Adrenal gland (tissue), 12 donors: Measurements from ENCODE around the gene KCNF1. TPM values are rescaled to one million over a fixed set of nuclear protein-coding genes. Genes with fewer than 3 reads are reported as not detected.

Source experiments
- DNase-seq, 7 donors: peaks; one replicate each; pipeline ENCODE4 v3.0.0-alpha.2; 2019 to 2020
- H3K27ac ChIP-seq, 5 donors: fragments of 200-600 bp; sonication (generic) in 4 of 5; 1 replicate in 3 of 5; 2 replicates in 2 of 5; pipeline versions ENCODE4 v1.5.1 to v1.8.0; 2016 to 2020; ENCODE audit warnings: mild to moderate bottlenecking in 1 of 5
- H3K27me3 ChIP-seq: fragments of 200-600 bp; 2 replicates; pipeline ENCODE4 v1.8.0; 2021
- H3K36me3 ChIP-seq, 2 donors: fragments of 200-600 bp; replicated peaks in 1 of 2; 1 replicate in 1 of 2; 2 replicates in 1 of 2; pipeline versions ENCODE4 v1.5.1 to v1.8.0; 2018 to 2022
- H3K4me1 ChIP-seq, 2 donors: fragments of 200-600 bp; replicated peaks in 1 of 2; 1 replicate in 1 of 2; 2 replicates in 1 of 2; pipeline versions ENCODE4 v1.5.1 to v1.8.0; 2018 to 2021
- H3K4me3 ChIP-seq, 4 donors: fragments of 200-600 bp; sonication (generic) in 3 of 4; one replicate each; pipeline ENCODE4 v1.5.1; 2016 to 2018
- H3K9me3 ChIP-seq, 3 donors: fragments of 200-600 bp; sonication (generic) in 1 of 3; replicated peaks in 1 of 3; 1 replicate in 2 of 3; 2 replicates in 1 of 3; pipeline versions ENCODE4 v1.5.1 to v1.8.0; 2016 to 2021
- CTCF ChIP-seq, 6 experiments: fragments of 450-650 bp in 4 of 6; fragments of 200-600 bp in 2 of 6; sonication (generic) in 1 of 6; IDR thresholded peaks; 1 replicate in 5 of 6; 2 replicates in 1 of 6; pipeline versions ENCODE4 v1.5.1 to v1.8.0; 2016 to 2021; ENCODE audit warnings: antibody characterized with exemption in 6 of 6, mild to moderate bottlenecking in 2 of 6, moderate library complexity in 1 of 6
- POLR2A ChIP-seq, 2 donors: fragments of 450-650 bp; IDR thresholded peaks; one replicate each; pipeline ENCODE4 v1.6.1; 2017; ENCODE audit warnings: antibody characterized with exemption in 2 of 2, mild to moderate bottlenecking in 2 of 2, moderate library complexity in 1 of 2
- WGBS, 4 donors: extraction: QIAGEN DNeasy Blood & Tissue Kit in 2 of 4; methylation state at CpG; one replicate each; pipeline versions ENCODE4 v1.1.5 to v1.1.7; 2013 to 2017; 5-methylcytosine and 5-hydroxymethylcytosine counted together
- intact Hi-C, 2 donors: fragments of 100-400 bp; cut with DNase I; formaldehyde crosslinking; loops; one replicate each; pipeline versions ENCODE4 v1.14.1 to v1.15.0; 2022 to 2023
- polyA plus RNA-seq, 3 donors: library from polyadenylated mRNA; stranded (reverse); fragments of 200-250 nt in 2 of 3; fragments of 350-450 nt in 1 of 3; fragmentation: Illumina TruSeq in 1 of 3; extraction: RNeasy Lipid Tissue Mini Kit (QIAGEN cat#74804) in 1 of 3; gene quantifications; one replicate each; pipeline ENCODE4 v1.2.3, GENCODE V29; 2013 to 2014
- total RNA-seq, 9 donors: library from RNA; depleted of rRNA in 4 of 9; stranded (reverse); fragments of >200 nt in 4 of 9; fragments of 120-200 nt in 1 of 9; fragmentation: NEBNext Ultra II Directional in 1 of 9; extraction: Animal tissue kit (Norgen Biotek cat#: 25700) in 1 of 9; gene quantifications; one replicate each; pipeline versions ENCODE4 v1.1.0 to v1.2.4, GENCODE V29; 2013 to 2023
- donor health status: healthy with polysubstance abuse.
- donor health status: Bipolar disorder and iron deficiency.
- donor health status: DM: yes; HTN: yes; CAD: no.
- donor health status: DM: no; HTN: no; CAD: no.
- donor health status: DM: no; HTN: no; CAD: no.
- donor health status: DM: yes; HTN: yes; CAD: no.

Gene KCNF1
- total and polyA plus RNA-seq, 12 donors = 0.03 to 1.1 (median 0.15) TPM; not detected in 8

GRCh38 chr2:10941383-10941782, 29.6 kb downstream of the KCNF1 start:
- no peak overlapping the region for H3K4me3 ChIP-seq
- H3K36me3 ChIP-seq = no peaks in the 10 kb centered on the region
- whole genome bisulfite sequencing, 4 donors = 66 to 69% (median 69%) methylated on average over 3 of the region's 3 CpGs; no CpG with 5 or more reads in 1 of the 4 donors
- no peak overlapping the region for H3K27ac ChIP-seq
- H3K27me3 ChIP-seq = peaks cover 5% of the 10 kb centered on the region
- intact Hi-C loops = no loop called here
- no peak for TF ChIP-seq POLR2A (IDR thresholded peaks at IDR 0.05)
- TF ChIP-seq CTCF (IDR thresholded peaks at IDR 0.05) = no peak
- H3K9me3 ChIP-seq = peaks cover 0 to 3% (median 0%) of the 10 kb centered on the region in 3 donors
- DNase-seq = no peak
- no peaks in the 10 kb centered on the region for H3K4me1 ChIP-seq

- H3K9me3 ChIP-seq = no peaks in the 10 kb centered on the region
- 75 to 88% (median 81%) methylated on average over 5 of the region's 5 CpGs for WGBS, 4 donors
- TF ChIP-seq POLR2A (IDR thresholded peaks at IDR 0.05) (no peak), CTCF (IDR thresholded peaks at IDR 0.05) (no peak)
- H3K36me3 ChIP-seq = no peaks in the 10 kb centered on the region
- no peaks in the 10 kb centered on the region for H3K4me1 ChIP-seq
- DNase-seq = no peak
- intact Hi-C loops = no loop called here
- no peak overlapping the region for H3K27ac ChIP-seq
- peaks cover 7% of the 10 kb centered on the region for H3K27me3 ChIP-seq
- no peak overlapping the region for H3K4me3 ChIP-seq
Observed at GRCh38 chr2:10944799-10945198, 33.1 kb downstream of the KCNF1 start.

GRCh38 chr2:10946394-10946793, 34.7 kb downstream of the KCNF1 start:
- no peak overlapping the region for H3K27ac ChIP-seq
- H3K4me1 ChIP-seq = no peaks in the 10 kb centered on the region
- no peak overlapping the region for H3K4me3 ChIP-seq
- H3K36me3 ChIP-seq = no peaks in the 10 kb centered on the region
- peaks cover 7% of the 10 kb centered on the region for H3K27me3 ChIP-seq
- no peak for DNase-seq
- H3K9me3 ChIP-seq = no peaks in the 10 kb centered on the region
- WGBS, 4 donors = 84 to 89% (median 88%) methylated on average over 5 to 6 of the region's 6 CpGs
- intact Hi-C loops = no loop called here
- TF ChIP-seq POLR2A (IDR thresholded peaks at IDR 0.05) (no peak), CTCF (IDR thresholded peaks at IDR 0.05) (no peak)

- Histone ChIP-seq H3K4me1 (no peaks in the 10 kb centered on the region), H3K4me3 (no peak overlapping the region), H3K27me3 (peaks cover 7% of the 10 kb centered on the region), H3K27ac (no peak overlapping the region), H3K36me3 (no peaks in the 10 kb centered on the region), H3K9me3 (no peaks in the 10 kb centered on the region)
- no peak for TF ChIP-seq CTCF (IDR thresholded peaks at IDR 0.05)
- TF ChIP-seq POLR2A (IDR thresholded peaks at IDR 0.05) = no peak
- DNase-seq = no peak
- WGBS, 4 donors = 52 to 69% (median 63%) methylated on average over 10 of the region's 10 CpGs
- intact Hi-C loops = no loop called here
Observed at GRCh38 chr2:10947005-10947440, 35.3 kb downstream of the KCNF1 start.
